Measurements from ENCODE around the gene S1PR5.

- TF ChIP-seq HDGF (IDR thresholded peaks at IDR 0.05; ENCODE audit: borderline replicate concordance) (no peak), FOXA1 (IDR thresholded peaks at IDR 0.05) (no peak), SUZ12 (IDR thresholded peaks at IDR 0.05) (no peak), SP1 (IDR thresholded peaks at IDR 0.05) (no peak), FOXM1 (IDR thresholded peaks at IDR 0.05; ENCODE audit: borderline replicate concordance) (no peak), BHLHE40 (IDR thresholded peaks at IDR 0.05; ENCODE audit: borderline replicate concordance) (no peak), ZNF384 (IDR thresholded peaks at IDR 0.05) (no peak), FOXK2 (IDR thresholded peaks at IDR 0.05) (no peak), TARDBP (IDR thresholded peaks at IDR 0.05) (no peak), CTBP1 (IDR thresholded peaks at IDR 0.05; ENCODE audit: borderline replicate concordance) (no peak)
Measured at GRCh38 chr19:10478903-10479384, 38.3 kb downstream of the S1PR5 start.

Data from HEK293T (cell line).